ENCODE measurements around the gene EFCAB6. TPM values are rescaled to one million over a fixed set of nuclear protein-coding genes. Genes with fewer than 3 reads are reported as not detected.

The EFCAB6 gene
- total RNA-seq, 1 experiment from 2014 or later: 0.52 TPM

DNA sequence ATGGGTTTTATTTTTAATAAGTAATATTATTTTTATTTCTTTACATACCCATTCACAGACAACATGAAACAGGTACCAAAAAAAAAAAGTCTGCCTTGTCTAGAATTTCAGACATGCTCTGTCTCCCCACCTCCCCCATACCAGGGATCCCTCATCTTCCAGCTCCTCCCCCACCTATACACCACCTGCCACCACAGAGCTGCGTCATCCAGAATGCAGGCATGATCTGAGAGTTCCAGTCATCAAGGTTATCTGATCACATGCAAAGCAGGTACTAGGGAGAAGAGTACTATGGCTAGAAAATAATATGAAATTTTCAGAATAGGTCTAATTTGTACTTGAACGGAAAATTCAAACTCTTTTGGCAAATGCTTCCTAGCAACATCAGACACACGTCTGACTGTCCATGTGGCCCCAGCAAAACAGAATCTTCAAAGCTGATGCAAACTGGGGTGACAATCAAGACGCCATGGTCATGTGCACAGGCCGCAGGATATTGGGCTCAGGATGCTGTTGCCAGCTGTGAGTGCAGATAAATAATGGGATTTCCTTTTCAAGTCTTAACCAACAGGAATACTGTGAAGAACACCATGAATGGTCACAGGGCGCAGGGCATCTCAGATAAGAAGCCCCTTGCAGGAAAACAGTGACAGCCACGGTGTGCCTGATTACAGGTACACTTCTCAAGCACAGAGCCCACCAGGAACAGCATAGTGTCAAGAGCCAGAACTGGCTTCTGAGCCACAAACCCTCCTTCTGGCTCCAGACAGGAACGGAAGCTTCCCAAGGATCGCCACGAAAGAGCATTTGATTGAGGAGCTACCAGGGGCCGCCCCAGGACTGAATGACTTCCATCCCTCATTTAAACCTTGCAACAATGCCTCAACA, 169.5 kb downstream of the EFCAB6 start:
- ChIA-PET CTCF (no interaction called here), POLR2A (interaction anchor here (0.6 kb wide), 1 partner anchor 1084 kb away, joined by 4 read pairs; no protein-coding TSS in a partner anchor), RAD21 (ENCODE audit: low non-redundant PET in 1 of 2, low total read pairs in 2 of 2, uncharacterized antibody in 2 of 2, unreplicated experiment in 2 of 2) (no interaction called here)
- no peak overlapping the region for H2AFZ ChIP-seq (ENCODE audit: low read depth, low read length, poor library complexity, severe bottlenecking)
- TF ChIP-seq, protein P1, sequence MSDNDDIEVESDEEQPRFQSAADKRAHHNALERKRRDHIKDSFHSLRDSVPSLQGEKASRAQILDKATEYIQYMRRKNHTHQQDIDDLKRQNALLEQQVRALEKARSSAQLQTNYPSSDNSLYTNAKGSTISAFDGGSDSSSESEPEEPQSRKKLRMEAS (IDR thresholded peaks at IDR 0.05): no peak
- TF ChIP-seq, protein P2, sequence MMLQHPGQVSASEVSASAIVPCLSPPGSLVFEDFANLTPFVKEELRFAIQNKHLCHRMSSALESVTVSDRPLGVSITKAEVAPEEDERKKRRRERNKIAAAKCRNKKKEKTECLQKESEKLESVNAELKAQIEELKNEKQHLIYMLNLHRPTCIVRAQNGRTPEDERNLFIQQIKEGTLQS (IDR thresholded peaks at IDR 0.05): no peak
- ATAC-seq (no peak), DNase-seq (ENCODE audit: low read depth, low spot score) (no peak)
- no peaks in the 10 kb centered on the region for H3K4me1 ChIP-seq (ENCODE audit: control insufficient read depth in 1 of 2, insufficient read depth in 2 of 2, low read length in 2 of 2)
- no peaks in the 10 kb centered on the region for H4K20me1 ChIP-seq (ENCODE audit: insufficient read depth)
- H3K9me2 ChIP-seq (ENCODE audit: insufficient read depth): no peaks in the 10 kb centered on the region
- H3K9ac ChIP-seq (ENCODE audit: low read length): no peak overlapping the region
- BruUV-seq (replicated peaks): no TSS peak
- H3K27me3 ChIP-seq (ENCODE audit: insufficient read depth, low read length): peaks cover 32% of the 10 kb centered on the region; the same call in 1 of the 2 replicates
- H3K36me3 ChIP-seq (ENCODE audit: control insufficient read depth in 1 of 2, insufficient read depth in 2 of 2, low read length in 2 of 2): no peaks in the 10 kb centered on the region
- H3K4me2 ChIP-seq (ENCODE audit: low read length): no peak overlapping the region
- no peak overlapping the region for H3K27ac ChIP-seq (ENCODE audit: low read depth, low read length)
- H3K9me3 ChIP-seq (ENCODE audit: control insufficient read depth in 1 of 2, insufficient read depth in 1 of 2, low read depth in 1 of 2, low read length in 2 of 2): peaks cover 0 to 5% of the 10 kb centered on the region in 2 experiments; a peak in 1 of 4 replicates
- no peak overlapping the region for H3K4me3 ChIP-seq (replicated peaks in 1 of 2; ENCODE audit: low read depth in 1 of 2, low read length in 2 of 2)
- H3K79me2 ChIP-seq (ENCODE audit: insufficient read depth, low read length): no peaks in the 10 kb centered on the region
- intact Hi-C loops (cut with micrococcal nuclease): no loop called here

DNA sequence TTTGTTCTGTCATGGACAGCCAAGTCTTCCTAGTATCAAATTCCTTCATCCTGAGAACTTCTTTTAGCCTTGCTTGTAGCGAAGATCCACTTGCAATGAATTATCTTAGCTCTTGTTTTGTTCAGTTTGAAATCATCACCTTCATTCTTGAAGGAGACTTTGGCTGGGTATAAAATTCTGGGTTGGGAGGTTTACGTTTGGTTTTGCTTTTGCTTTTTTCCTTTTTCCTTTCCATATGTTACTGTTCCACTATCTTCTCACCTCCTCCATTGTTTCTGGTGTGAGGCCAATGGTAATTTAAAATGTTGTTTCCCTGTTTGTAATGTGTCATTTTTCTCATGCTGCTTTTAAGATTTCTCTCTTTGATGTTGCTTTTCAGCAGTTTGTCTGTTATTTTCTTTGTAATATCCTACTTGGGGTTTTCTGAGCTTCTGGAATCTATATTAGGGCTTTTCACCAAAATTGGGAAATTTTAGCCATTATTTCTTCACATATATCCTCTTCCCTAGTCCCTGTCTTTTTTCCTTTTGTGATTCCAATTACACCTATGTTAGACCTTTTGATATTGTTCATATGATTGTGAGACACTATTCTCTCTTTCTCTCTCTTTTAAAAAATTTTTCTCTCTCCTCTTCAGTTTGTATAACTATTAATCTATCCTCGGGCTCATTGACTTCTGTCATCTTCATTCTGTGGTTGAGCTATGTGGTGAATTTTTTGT, 172.7 kb downstream of the EFCAB6 start:
- intact Hi-C loops (cut with micrococcal nuclease): no loop called here
- H3K27me3 ChIP-seq (ENCODE audit: insufficient read depth, low read length): peaks cover 17% of the 10 kb centered on the region; the same call in 1 of the 2 replicates
- no peak for TF ChIP-seq CEBPB (IDR thresholded peaks at IDR 0.05; ENCODE audit: low read depth)
- TF ChIP-seq ELF1 (IDR thresholded peaks at IDR 0.05; ENCODE audit: borderline replicate concordance, low read depth): no peak
- TF ChIP-seq EGR1 (IDR thresholded peaks at IDR 0.05; ENCODE audit: low read depth): no peak
- TF ChIP-seq SIN3A (IDR thresholded peaks at IDR 0.05; ENCODE audit: low read depth): no peak
- no peak for TF ChIP-seq YY1 (IDR thresholded peaks at IDR 0.05; ENCODE audit: extremely low read depth, insufficient replicate concordance, low read depth, low read length)
- no peak for TF ChIP-seq SP1 (IDR thresholded peaks at IDR 0.05; ENCODE audit: low read depth)
- TF ChIP-seq, protein P3, sequence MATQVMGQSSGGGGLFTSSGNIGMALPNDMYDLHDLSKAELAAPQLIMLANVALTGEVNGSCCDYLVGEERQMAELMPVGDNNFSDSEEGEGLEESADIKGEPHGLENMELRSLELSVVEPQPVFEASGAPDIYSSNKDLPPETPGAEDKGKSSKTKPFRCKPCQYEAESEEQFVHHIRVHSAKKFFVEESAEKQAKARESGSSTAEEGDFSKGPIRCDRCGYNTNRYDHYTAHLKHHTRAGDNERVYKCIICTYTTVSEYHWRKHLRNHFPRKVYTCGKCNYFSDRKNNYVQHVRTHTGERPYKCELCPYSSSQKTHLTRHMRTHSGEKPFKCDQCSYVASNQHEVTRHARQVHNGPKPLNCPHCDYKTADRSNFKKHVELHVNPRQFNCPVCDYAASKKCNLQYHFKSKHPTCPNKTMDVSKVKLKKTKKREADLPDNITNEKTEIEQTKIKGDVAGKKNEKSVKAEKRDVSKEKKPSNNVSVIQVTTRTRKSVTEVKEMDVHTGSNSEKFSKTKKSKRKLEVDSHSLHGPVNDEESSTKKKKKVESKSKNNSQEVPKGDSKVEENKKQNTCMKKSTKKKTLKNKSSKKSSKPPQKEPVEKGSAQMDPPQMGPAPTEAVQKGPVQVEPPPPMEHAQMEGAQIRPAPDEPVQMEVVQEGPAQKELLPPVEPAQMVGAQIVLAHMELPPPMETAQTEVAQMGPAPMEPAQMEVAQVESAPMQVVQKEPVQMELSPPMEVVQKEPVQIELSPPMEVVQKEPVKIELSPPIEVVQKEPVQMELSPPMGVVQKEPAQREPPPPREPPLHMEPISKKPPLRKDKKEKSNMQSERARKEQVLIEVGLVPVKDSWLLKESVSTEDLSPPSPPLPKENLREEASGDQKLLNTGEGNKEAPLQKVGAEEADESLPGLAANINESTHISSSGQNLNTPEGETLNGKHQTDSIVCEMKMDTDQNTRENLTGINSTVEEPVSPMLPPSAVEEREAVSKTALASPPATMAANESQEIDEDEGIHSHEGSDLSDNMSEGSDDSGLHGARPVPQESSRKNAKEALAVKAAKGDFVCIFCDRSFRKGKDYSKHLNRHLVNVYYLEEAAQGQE (IDR thresholded peaks at IDR 0.05; ENCODE audit: low read depth): no peak
- no peak for TF ChIP-seq ZNF274 (IDR thresholded peaks at IDR 0.05; ENCODE audit: low read depth, low read length)
- TF ChIP-seq, protein P4, sequence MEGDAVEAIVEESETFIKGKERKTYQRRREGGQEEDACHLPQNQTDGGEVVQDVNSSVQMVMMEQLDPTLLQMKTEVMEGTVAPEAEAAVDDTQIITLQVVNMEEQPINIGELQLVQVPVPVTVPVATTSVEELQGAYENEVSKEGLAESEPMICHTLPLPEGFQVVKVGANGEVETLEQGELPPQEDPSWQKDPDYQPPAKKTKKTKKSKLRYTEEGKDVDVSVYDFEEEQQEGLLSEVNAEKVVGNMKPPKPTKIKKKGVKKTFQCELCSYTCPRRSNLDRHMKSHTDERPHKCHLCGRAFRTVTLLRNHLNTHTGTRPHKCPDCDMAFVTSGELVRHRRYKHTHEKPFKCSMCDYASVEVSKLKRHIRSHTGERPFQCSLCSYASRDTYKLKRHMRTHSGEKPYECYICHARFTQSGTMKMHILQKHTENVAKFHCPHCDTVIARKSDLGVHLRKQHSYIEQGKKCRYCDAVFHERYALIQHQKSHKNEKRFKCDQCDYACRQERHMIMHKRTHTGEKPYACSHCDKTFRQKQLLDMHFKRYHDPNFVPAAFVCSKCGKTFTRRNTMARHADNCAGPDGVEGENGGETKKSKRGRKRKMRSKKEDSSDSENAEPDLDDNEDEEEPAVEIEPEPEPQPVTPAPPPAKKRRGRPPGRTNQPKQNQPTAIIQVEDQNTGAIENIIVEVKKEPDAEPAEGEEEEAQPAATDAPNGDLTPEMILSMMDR (IDR thresholded peaks at IDR 0.05 in 2 of 3, conservative IDR thresholded peaks at IDR 0.05 in 1 of 3; ENCODE audit: borderline replicate concordance in 1 of 3, insufficient read depth in 1 of 3, low read depth in 2 of 3, low read length in 2 of 3): no peak
- no peak for TF ChIP-seq SRF (IDR thresholded peaks at IDR 0.05; ENCODE audit: low read depth)

More for the DNA sequence above, 172.7 kb downstream of the EFCAB6 start:
- no peaks in the 10 kb centered on the region for H3K9me2 ChIP-seq (ENCODE audit: insufficient read depth)
- no peak overlapping the region for H2AFZ ChIP-seq (ENCODE audit: low read depth, low read length, poor library complexity, severe bottlenecking)
- H4K20me1 ChIP-seq (ENCODE audit: insufficient read depth): no peaks in the 10 kb centered on the region
- ChIA-PET POLR2A (no interaction called here), CTCF (no interaction called here), RAD21 (ENCODE audit: low non-redundant PET in 1 of 2, low total read pairs in 2 of 2, uncharacterized antibody in 2 of 2, unreplicated experiment in 2 of 2) (no interaction called here)
- peaks cover 0 to 5% of the 10 kb centered on the region in 2 experiments; a peak in 1 of 4 replicates for H3K9me3 ChIP-seq (ENCODE audit: control insufficient read depth in 1 of 2, insufficient read depth in 1 of 2, low read depth in 1 of 2, low read length in 2 of 2)
- no peaks in the 10 kb centered on the region for H3K79me2 ChIP-seq (ENCODE audit: insufficient read depth, low read length)
- no peak overlapping the region for H3K4me3 ChIP-seq (replicated peaks in 1 of 2; ENCODE audit: low read depth in 1 of 2, low read length in 2 of 2)
- no peak overlapping the region for H3K4me2 ChIP-seq (ENCODE audit: low read length)
- DNase-seq (ENCODE audit: low read depth, low spot score) (no peak), ATAC-seq (no peak)
- BruUV-seq (replicated peaks): no TSS peak
- no peak overlapping the region for H3K27ac ChIP-seq (ENCODE audit: low read depth, low read length)
- no peaks in the 10 kb centered on the region for H3K4me1 ChIP-seq (ENCODE audit: control insufficient read depth in 1 of 2, insufficient read depth in 2 of 2, low read length in 2 of 2)
- no peak overlapping the region for H3K9ac ChIP-seq (ENCODE audit: low read length)
- H3K36me3 ChIP-seq (ENCODE audit: control insufficient read depth in 1 of 2, insufficient read depth in 2 of 2, low read length in 2 of 2): no peaks in the 10 kb centered on the region
